Central memory CD8-positive, alpha-beta T cell (primary cell): Measurements from ENCODE around the gene TCF12.
"Not testable (repeated sequence)": the region's sequence is repeated elsewhere in the genome, so short reads cannot be mapped to it uniquely, and the experiment has no call there.

ENCODE experiments used
- ATAC-seq: fragments of 150-1000 bp; cut with Tn5 transposase; replicated peaks from 2 replicates; pipeline ENCODE4 v1.10.0; 2022; ENCODE audit warnings: mild to moderate bottlenecking, moderate FRiP score, moderate number of reproducible peaks; ENCODE audit not compliant: poor library complexity, severe bottlenecking; ENCODE audit errors: extremely low read depth
- DNase-seq, 2 donors: peaks; one replicate each; pipeline ENCODE4 v3.0.0; 2021; ENCODE audit warnings: low spot score in 2 of 2
- H3K27ac Mint-ChIP-seq: one replicate; pipeline ENCODE4 v1.8.0; 2022; ENCODE audit warnings: low read depth, mild to moderate bottlenecking, moderate library complexity, mixed read lengths
- H3K27me3 Mint-ChIP-seq: one replicate; pipeline ENCODE4 v1.8.0; 2022; ENCODE audit warnings: mixed read lengths
- H3K36me3 Mint-ChIP-seq: one replicate; pipeline ENCODE4 v1.8.0; 2022; ENCODE audit warnings: mild to moderate bottlenecking, moderate library complexity, mixed read lengths; ENCODE audit not compliant: insufficient read depth
- H3K4me1 Mint-ChIP-seq: one replicate; pipeline ENCODE4 v1.8.0; 2022; ENCODE audit warnings: mixed read lengths
- H3K4me3 Mint-ChIP-seq: one replicate; pipeline ENCODE4 v1.8.0; 2022; ENCODE audit warnings: mild to moderate bottlenecking, moderate library complexity, mixed read lengths
- H3K9me3 Mint-ChIP-seq: one replicate; pipeline ENCODE4 v1.8.0; 2022; ENCODE audit warnings: mixed read lengths

Gene TCF12

DNA sequence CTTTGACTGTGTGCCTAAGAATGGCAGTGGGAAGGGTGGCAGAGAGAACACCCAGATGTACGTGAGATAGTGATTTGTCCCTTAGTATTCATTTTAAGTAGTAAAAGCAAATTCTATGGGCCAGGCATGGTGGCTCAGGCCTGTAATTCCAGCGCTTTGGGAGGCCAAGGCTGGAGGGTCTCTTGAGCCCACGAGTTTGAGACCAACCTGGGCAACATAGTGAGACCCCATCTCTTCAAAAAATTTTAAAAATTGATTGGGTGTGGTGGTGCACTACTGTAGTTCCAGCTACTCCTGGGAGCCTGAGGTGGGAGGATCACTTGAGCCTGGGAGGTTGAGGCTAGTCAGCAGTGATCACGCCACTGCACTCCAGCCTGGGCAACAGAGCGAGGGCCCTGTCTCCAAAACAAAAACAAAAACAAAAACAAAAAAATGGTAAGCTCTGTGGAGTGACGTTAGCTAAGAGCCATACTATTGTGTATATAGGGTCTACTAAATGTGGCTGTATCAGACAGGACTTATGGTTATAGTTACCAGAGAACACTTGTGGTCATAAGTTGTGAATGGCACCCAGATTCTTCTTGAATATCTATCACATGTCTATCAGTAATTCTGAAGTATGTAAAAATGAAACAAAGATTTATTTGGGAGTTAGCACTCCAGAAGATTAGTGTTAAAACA, 171.5 kb downstream of the TCF12 start:
- DNase-seq: no peak
- Mint-ChIP-seq H3K4me3 (no peak overlapping the region), H3K27me3 (no peaks in the 10 kb centered on the region), H3K9me3 (no peaks in the 10 kb centered on the region), H3K4me1 (peaks cover 28% of the 10 kb centered on the region), H3K27ac (no peak overlapping the region), H3K36me3 (peaks cover 14% of the 10 kb centered on the region)
- no peak for ATAC-seq

DNA sequence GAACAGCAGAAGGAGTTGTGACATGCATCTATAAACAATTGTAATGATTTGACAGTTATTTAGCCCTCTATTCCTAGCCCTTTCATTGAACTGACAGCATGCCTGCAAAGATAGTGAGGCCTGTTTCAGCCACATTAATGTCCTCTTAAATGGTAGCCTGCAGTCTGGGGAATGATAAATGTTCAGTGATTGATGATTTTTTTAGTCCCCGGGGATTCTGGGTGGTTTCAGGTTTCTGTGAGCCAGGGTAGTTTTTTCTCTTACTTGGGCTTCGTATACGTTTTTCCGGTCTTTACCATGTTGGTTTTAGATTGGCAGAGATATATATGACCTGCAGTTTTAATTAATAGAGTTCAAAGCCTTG, 172.0 kb downstream of the TCF12 start:
- no peak for DNase-seq
- Mint-ChIP-seq H3K4me1 (peaks cover 28% of the 10 kb centered on the region), H3K27me3 (no peaks in the 10 kb centered on the region), H3K4me3 (no peak overlapping the region), H3K27ac (no peak overlapping the region), H3K9me3 (no peaks in the 10 kb centered on the region), H3K36me3 (peaks cover 14% of the 10 kb centered on the region)
- no peak for ATAC-seq

DNA sequence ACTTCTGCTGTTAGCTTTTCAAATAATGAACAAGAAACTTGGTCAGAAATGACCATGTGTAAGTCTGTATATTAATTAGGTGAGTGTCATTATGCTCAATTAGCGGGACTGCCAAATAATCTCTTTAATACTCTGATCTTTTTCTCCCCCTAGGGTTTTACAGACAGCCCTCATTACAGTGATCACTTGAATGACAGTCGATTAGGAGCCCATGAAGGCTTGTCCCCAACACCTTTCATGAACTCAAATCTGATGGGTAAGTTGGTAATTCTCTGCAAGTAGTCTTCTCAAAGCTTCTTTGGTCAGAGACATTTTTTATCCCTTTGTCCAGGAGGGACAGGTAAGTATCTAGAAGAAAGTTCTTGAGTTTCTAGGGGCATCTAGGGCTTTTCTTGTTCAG, 173.2 kb downstream of the TCF12 start:
- Mint-ChIP-seq H3K9me3 (no peaks in the 10 kb centered on the region), H3K27me3 (no peaks in the 10 kb centered on the region), H3K27ac (no peak overlapping the region), H3K36me3 (peaks cover 14% of the 10 kb centered on the region), H3K4me3 (no peak overlapping the region), H3K4me1 (peaks cover 28% of the 10 kb centered on the region)
- ATAC-seq (no peak), DNase-seq (no peak)

DNA sequence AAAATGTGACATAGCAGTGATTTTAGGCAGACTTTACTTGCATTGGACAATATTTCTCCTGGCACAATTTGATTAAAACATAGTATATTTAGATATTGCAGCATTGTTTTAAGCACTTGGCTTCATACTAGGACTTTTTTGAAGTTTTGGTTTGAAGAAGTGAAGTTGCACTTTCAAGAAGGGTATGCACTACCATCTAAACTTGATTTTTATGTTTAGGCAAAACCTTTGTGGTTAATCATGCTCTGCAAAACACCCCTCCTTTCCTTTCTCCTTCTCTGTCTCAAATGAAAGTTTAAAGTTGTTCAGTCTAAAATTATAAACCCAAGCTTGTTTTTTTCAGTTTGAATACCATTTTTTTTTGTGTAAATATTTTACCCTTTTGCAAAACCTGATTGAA, 173.8 kb downstream of the TCF12 start:
- DNase-seq: no peak
- ATAC-seq: no peak
- Mint-ChIP-seq H3K9me3 (no peaks in the 10 kb centered on the region), H3K36me3 (peaks cover 14% of the 10 kb centered on the region), H3K27me3 (no peaks in the 10 kb centered on the region), H3K27ac (peak overlapping the region; percentile 41), H3K4me3 (no peak overlapping the region), H3K4me1 (peaks cover 28% of the 10 kb centered on the region)

DNA sequence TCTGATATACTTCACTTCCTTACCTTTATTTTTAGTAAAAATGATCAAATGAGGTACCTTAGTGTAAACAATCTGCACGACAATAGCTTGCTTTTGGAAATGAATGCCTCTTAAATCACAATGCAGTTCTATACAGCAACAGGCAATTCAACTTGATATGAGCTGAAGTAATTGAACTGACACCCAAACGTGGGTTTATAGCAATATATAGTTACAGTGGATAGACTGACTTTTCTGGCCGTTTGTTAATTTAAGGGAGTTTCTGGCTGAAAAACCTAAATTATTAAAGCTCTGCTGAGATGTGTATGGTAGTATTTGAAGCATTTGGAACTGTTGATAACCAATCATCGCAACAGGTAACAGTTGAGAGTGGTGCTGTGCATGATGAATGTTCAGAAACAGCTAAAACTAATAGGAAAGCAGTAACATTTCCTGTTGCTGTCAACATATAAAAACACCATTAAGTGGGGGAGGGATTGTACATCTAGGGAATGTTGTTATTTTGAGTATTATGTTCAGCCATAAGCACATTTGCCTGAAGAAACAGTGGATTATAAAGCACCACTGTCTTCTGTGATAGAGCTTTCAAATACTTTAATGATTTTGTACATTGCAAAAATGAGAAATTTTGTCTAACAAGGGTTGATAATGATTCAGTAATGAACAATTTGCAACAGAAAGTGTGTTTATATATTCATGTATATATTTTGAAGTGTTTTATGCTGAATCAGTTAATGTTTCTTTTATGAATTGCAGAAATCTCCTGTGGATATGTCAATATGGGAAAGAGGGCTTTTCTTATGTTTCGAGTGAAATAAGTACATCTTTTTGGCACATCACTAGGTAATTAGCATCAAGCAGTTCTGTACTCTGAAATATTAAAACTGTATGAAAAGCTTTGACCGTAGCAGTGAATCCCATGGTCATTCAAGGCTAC, 176.1 kb downstream of the TCF12 start:
- DNase-seq: no peak
- Mint-ChIP-seq H3K27me3 (no peaks in the 10 kb centered on the region), H3K36me3 (peaks cover 14% of the 10 kb centered on the region), H3K27ac (peak overlapping the region; percentile 13), H3K4me3 (no peak overlapping the region), H3K4me1 (peaks cover 25% of the 10 kb centered on the region), H3K9me3 (no peaks in the 10 kb centered on the region)
- no peak for ATAC-seq

DNA sequence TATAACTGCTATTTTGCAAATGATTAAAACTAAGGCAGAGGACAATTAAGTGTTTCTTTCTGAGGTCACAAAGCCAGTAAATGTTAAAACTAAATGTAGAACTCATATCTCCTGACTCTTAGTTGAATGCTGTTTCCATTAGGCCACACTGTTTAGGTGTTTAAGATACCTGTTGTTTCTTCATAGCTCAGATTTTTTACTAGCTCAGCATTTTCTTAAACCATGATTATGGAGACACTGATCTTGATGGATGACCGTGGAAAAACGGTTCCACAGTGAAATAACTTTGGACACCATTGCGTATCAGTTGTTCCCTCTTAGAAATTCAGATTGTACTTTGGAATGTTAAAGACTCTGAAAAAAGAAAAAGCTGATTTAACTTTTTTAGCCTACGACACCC, 177.5 kb downstream of the TCF12 start:
- no peak for ATAC-seq
- H3K36me3 Mint-ChIP-seq: peaks cover 14% of the 10 kb centered on the region

DNA sequence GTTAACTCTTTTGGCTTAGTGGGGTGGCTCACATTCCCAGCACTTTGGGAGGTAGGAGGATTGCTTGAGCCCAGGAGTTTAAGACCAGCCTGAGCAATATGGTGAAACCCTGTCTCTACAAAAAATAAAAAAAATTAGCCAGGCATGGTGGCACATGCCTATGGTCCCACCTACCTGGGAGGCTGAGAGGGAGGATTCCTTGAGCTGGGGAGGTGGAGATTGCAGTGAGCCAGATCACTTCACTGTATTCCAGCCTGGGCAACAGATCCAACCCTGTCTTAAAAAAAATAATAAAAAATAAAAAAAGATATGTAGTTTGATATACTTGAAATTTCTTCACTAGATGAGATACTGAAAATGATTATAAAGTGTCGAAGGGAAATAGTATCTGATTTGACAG, 178.8 kb downstream of the TCF12 start:
- DNase-seq: no peak
- H3K27ac Mint-ChIP-seq: no peak overlapping the region
- H3K27me3 Mint-ChIP-seq: no peaks in the 10 kb centered on the region
- peaks cover 9% of the 10 kb centered on the region for H3K36me3 Mint-ChIP-seq
- peaks cover 11% of the 10 kb centered on the region for H3K4me1 Mint-ChIP-seq
- ATAC-seq: no peak
- H3K9me3 Mint-ChIP-seq: no peaks in the 10 kb centered on the region
- H3K4me3 Mint-ChIP-seq: no peak overlapping the region

More for the DNA sequence above, 177.5 kb downstream of the TCF12 start:
- no peak overlapping the region for H3K4me3 Mint-ChIP-seq
- no peak for DNase-seq
- H3K9me3 Mint-ChIP-seq: no peaks in the 10 kb centered on the region
- peaks cover 16% of the 10 kb centered on the region for H3K4me1 Mint-ChIP-seq
- H3K27ac Mint-ChIP-seq: no peak overlapping the region
- H3K27me3 Mint-ChIP-seq: no peaks in the 10 kb centered on the region

DNA sequence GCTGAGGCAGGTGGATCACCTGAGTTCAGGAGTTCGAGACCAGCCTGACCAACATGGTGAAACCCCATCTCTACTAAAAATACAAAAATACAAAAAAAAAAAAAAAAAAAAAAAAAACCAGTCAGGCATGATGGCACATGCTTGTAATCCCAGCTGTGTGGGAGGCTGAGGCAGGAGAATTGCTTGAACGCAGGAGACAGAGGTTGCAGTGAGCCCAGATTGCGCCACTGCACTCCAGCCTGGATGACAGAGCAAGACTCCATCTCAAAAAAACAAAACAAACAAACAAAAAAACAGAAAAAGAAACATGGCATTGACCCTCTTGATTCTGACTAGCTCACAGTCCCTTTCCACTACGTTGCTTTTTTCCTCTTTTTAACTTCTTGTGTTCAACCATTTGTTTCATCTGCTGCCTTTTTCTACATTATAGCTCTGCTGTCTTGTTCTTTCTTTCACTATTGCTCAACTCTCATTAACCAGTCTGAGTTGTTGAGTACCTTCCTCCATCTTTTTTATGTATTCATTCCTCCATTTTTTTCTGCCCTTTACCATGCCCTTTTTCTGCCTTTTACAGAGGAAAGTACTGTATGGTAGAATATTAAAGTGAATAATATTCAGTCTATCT, 179.6 kb downstream of the TCF12 start:
- ATAC-seq, H3K9me3 Mint-ChIP-seq, H3K4me3 Mint-ChIP-seq, H3K27me3 Mint-ChIP-seq, DNase-seq, H3K36me3 Mint-ChIP-seq: not testable (repeated sequence)
- Mint-ChIP-seq H3K27ac (peak overlapping the region; percentile 25), H3K4me1 (peaks cover 11% of the 10 kb centered on the region)

DNA sequence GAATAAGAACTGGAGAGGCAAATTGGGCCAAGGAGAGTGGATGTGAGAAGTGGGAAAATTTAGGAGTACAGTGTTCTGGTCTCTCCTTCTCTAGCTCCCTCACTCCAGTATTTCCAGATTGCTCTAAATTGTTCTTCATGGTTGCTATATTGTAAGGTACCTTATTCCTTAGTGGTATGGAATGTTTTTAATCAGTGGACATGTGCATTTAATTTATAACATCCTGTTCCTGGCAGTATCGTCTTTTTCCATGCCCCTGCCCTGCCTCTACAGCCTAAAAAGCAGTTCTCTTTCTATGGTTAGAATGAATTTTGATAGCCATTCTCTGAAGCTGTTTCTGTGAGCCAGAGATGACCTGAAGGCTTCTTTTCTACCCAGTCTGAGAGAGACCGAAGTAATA, 180.5 kb downstream of the TCF12 start:
- Mint-ChIP-seq H3K4me3 (no peak overlapping the region), H3K27ac (no peak overlapping the region), H3K9me3 (no peaks in the 10 kb centered on the region), H3K27me3 (no peaks in the 10 kb centered on the region), H3K36me3 (peaks cover 8% of the 10 kb centered on the region), H3K4me1 (peaks cover 11% of the 10 kb centered on the region)
- DNase-seq (no peak), ATAC-seq (no peak)

DNA sequence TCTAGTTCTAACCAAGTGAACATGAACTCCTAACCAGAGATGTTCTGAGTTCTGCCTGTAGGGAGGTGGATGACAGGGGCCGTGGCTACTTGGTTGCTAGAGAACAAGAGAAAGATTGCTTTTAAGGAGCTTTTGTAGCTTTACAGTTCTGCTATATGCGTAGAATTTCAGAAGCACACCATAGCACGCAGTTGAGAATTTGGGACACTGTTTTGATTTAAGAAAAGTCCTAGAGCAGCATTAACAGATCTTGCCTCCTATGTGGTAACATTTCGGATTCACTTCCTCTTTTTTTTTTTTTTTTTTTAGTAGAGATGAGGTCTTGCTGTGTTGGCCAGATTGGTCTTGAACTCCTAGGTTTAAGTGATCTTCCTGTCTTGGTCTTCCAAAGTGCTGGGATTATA, 181.7 kb downstream of the TCF12 start:
- H3K36me3 Mint-ChIP-seq: peaks cover 4% of the 10 kb centered on the region
- no peak overlapping the region for H3K27ac Mint-ChIP-seq
- no peak overlapping the region for H3K4me3 Mint-ChIP-seq
- peaks cover 6% of the 10 kb centered on the region for H3K4me1 Mint-ChIP-seq
- no peaks in the 10 kb centered on the region for H3K27me3 Mint-ChIP-seq
- DNase-seq: no peak
- ATAC-seq: no peak
- no peaks in the 10 kb centered on the region for H3K9me3 Mint-ChIP-seq

DNA sequence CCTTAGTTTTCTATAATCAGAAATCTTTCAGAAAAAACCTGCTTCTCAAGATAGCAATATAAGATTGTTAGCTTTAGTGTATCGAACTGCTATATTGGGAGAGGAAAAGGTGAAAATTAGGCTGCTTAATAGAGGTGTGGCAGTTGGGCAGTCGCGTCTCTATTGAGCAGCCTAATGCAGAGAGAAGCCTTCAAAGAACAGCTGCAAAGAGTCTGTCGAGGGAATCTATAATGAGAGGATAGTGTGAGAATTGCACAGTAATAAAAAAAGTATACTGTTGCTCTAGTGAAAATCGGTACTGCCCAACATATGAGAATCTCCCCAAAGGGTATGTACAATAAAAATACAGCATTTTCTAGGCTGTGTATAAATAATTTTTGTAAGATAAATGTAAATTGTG, 184.4 kb downstream of the TCF12 start:
- ATAC-seq (no peak), DNase-seq (no peak)
- Mint-ChIP-seq H3K9me3 (no peaks in the 10 kb centered on the region), H3K27ac (no peak overlapping the region), H3K36me3 (peaks cover 6% of the 10 kb centered on the region), H3K27me3 (no peaks in the 10 kb centered on the region), H3K4me3 (no peak overlapping the region), H3K4me1 (peaks cover 6% of the 10 kb centered on the region)

DNA sequence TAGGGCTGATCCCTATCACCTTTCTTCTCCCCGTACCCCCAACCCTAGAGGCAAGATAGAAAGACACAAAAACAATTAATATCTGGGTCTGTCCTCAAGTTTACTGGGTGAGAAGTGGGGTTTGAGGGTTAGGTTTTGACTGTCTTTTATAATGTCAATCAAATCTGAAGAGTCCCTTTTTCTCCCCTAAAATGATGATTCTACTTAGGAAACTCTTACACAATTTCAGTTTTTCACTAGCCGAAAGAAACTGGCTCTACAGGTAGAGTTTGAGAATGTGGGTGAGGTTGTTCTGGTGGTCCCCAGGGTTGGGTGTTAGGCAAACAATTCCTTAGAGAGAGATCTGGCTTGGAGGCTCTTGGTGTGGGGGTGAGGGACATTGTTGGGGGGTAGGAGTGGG, 189.9 kb downstream of the TCF12 start:
- Mint-ChIP-seq H3K36me3 (peaks cover 5% of the 10 kb centered on the region), H3K27ac (peak overlapping the region; percentile 26), H3K9me3 (no peaks in the 10 kb centered on the region), H3K27me3 (no peaks in the 10 kb centered on the region), H3K4me1 (peaks cover 20% of the 10 kb centered on the region), H3K4me3 (no peak overlapping the region)
- no peak for ATAC-seq
- DNase-seq: no peak

DNA sequence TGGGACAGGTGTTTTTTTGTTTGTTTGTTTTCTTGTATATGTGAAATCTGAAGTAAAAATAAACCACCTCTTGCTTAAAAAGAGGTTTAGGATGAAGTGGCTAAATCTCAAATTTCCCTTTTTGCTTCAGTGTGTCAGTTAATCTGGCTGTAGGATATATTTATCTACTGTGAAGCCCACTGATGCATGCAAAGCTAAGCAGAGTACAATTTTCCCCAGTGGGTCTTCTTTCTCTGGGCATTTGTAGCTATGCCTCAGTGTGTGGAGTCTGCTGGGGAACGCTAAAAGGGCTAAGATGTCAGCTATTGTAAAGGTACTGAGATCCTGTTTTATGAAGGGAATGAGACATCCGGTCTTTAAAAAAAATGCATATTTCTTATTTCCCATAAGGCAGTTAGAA, 190.6 kb downstream of the TCF12 start:
- DNase-seq: no peak
- Mint-ChIP-seq H3K4me3 (no peak overlapping the region), H3K9me3 (no peaks in the 10 kb centered on the region)

More for the DNA sequence above, 190.6 kb downstream of the TCF12 start:
- ATAC-seq: no peak
- no peak overlapping the region for H3K27ac Mint-ChIP-seq
- H3K4me1 Mint-ChIP-seq: peaks cover 24% of the 10 kb centered on the region
- no peaks in the 10 kb centered on the region for H3K27me3 Mint-ChIP-seq
- peaks cover 3% of the 10 kb centered on the region for H3K36me3 Mint-ChIP-seq
